IMR-90 (cell line): ENCODE results near the gene SCRN2. TPM values are rescaled to one million over a fixed set of nuclear protein-coding genes. Genes with fewer than 3 reads are reported as not detected.

Experiments used
- ATAC-seq: fragments of 200-7000 bp; cut with Tn5 transposase; 2 replicates; pipeline ENCODE4 v1.9.1; 2020; ENCODE audit warnings: low read depth, mild to moderate bottlenecking, moderate library complexity
- BruUV-seq: library from RNA; stranded (reverse); fragments of 400-500 nt; replicated peaks from 2 replicates; lab custom pipeline; 2021; lab: Mats Ljungman, UMichigan
- CTCF ChIA-PET: fragments of 300-600 bp; formaldehyde crosslinking; extraction: SDS; loops from one replicate; lab custom pipeline; 2021; ENCODE audit warnings: antibody characterized with exemption; lab: Yijun Ruan, JAX
- POLR2A ChIA-PET: fragments of 300-600 bp; sonication (Branson Sonifier 250); formaldehyde crosslinking; loops from one replicate; lab custom pipeline; 2022; ENCODE audit warnings: antibody characterized with exemption; ENCODE audit not compliant: unreplicated experiment; lab: Charles Lee
- DNase-seq: peaks from one replicate; pipeline ENCODE4 v3.0.0; 2013
- H2AFZ ChIP-seq: replicated peaks from 2 replicates; pipeline ENCODE3; 2013; ENCODE audit warnings: low read length, mild to moderate bottlenecking; ENCODE audit not compliant: poor library complexity
- H2AK5ac ChIP-seq: 2 replicates; pipeline ENCODE4 v1.6.1; 2013; ENCODE audit warnings: low read depth, low read length, inconsistent platforms
- H2AK9ac ChIP-seq: replicated peaks from 2 replicates; pipeline ENCODE3; 2013; ENCODE audit warnings: mild to moderate bottlenecking, low read depth, low read length, moderate library complexity; ENCODE audit not compliant: poor library complexity
- H2BK120ac ChIP-seq: 2 replicates; pipeline ENCODE4 v1.6.1; 2013; ENCODE audit warnings: low read depth, low read length, inconsistent platforms
- H2BK15ac ChIP-seq: 3 replicates; pipeline ENCODE4 v1.6.1; 2013; ENCODE audit warnings: low read depth, low read length, inconsistent platforms
- H2BK20ac ChIP-seq: 2 replicates; pipeline ENCODE4 v1.6.1; 2013; ENCODE audit warnings: low read depth, mild to moderate bottlenecking, inconsistent platforms, low read length, moderate library complexity
- H2BK5ac ChIP-seq: 2 replicates; pipeline ENCODE4 v1.6.1; 2013; ENCODE audit warnings: mild to moderate bottlenecking, low read depth, low read length, inconsistent platforms; ENCODE audit not compliant: poor library complexity, severe bottlenecking
- H3K14ac ChIP-seq: replicated peaks from 2 replicates; pipeline ENCODE4 v1.6.1; 2013; ENCODE audit warnings: low read depth, low read length, inconsistent platforms
- H3K18ac ChIP-seq: 2 replicates; pipeline ENCODE4 v1.6.1; 2013; ENCODE audit warnings: low read depth, low read length, control low read depth
- H3K23ac ChIP-seq: 2 replicates; pipeline ENCODE4 v1.6.1; 2013; ENCODE audit warnings: low read depth, low read length, inconsistent platforms
- H3K27ac ChIP-seq: 2 replicates; pipeline ENCODE4 v1.5.1; 2013; ENCODE audit warnings: mild to moderate bottlenecking, control low read depth, low read length; ENCODE audit not compliant: insufficient read depth
- H3K27me3 ChIP-seq: 2 replicates; pipeline ENCODE4 v1.6.1; 2013; ENCODE audit warnings: low read length; ENCODE audit not compliant: control insufficient read depth, insufficient read depth
- H3K36me3 ChIP-seq: 2 replicates; pipeline ENCODE4 v1.6.1; 2013; ENCODE audit warnings: low read length, mixed read lengths; ENCODE audit not compliant: control insufficient read depth, insufficient read depth
- H3K4ac ChIP-seq: 2 replicates; pipeline ENCODE4 v1.6.1; 2013; ENCODE audit warnings: low read depth, low read length, inconsistent platforms
- H3K4me1 ChIP-seq: 2 replicates; pipeline ENCODE4 v1.6.1; 2013; ENCODE audit warnings: low read length, mixed read lengths; ENCODE audit not compliant: control insufficient read depth, insufficient read depth
- H3K4me2 ChIP-seq: 2 replicates; pipeline ENCODE4 v1.6.1; 2013; ENCODE audit warnings: low read depth, mild to moderate bottlenecking, control low read depth, low read length, moderate library complexity
- H3K4me3 ChIP-seq: 2 replicates; pipeline ENCODE4 v1.5.1; 2013; ENCODE audit warnings: low read depth, mild to moderate bottlenecking, control low read depth, low read length, moderate library complexity; ENCODE audit not compliant: insufficient read depth
- H3K56ac ChIP-seq: 2 replicates; pipeline ENCODE4 v1.6.1; 2013; ENCODE audit warnings: low read length, inconsistent platforms; ENCODE audit not compliant: insufficient read depth; ENCODE audit errors: extremely low read depth
- H3K79me1 ChIP-seq, 2 experiments: 2 replicates each; pipeline ENCODE4 v1.6.1; 2013; ENCODE audit warnings: low read length in 2 of 2, inconsistent platforms in 1 of 2, low read depth in 1 of 2
- H3K9ac ChIP-seq: 2 replicates; pipeline ENCODE4 v1.6.1; 2013; ENCODE audit warnings: low read depth, low read length, control low read depth
- H3K9me1 ChIP-seq: 2 replicates; pipeline ENCODE4 v1.6.1; 2013; ENCODE audit warnings: low read length, inconsistent platforms; ENCODE audit not compliant: insufficient read depth
- H3K9me3 ChIP-seq: 2 replicates; pipeline ENCODE4 v1.6.1; 2013; ENCODE audit warnings: low read length; ENCODE audit not compliant: control insufficient read depth, insufficient read depth
- H4K20me1 ChIP-seq: 2 replicates; pipeline ENCODE4 v1.6.1; 2013; ENCODE audit warnings: low read length, inconsistent platforms; ENCODE audit not compliant: insufficient read depth
- H4K5ac ChIP-seq: 2 replicates; pipeline ENCODE4 v1.6.1; 2013; ENCODE audit warnings: mild to moderate bottlenecking, low read depth, low read length, control low read depth
- H4K8ac ChIP-seq, 2 experiments: 2 replicates each; pipeline ENCODE4 v1.6.1; 2013; ENCODE audit warnings: low read depth in 2 of 2, low read length in 2 of 2, control low read depth in 1 of 2, inconsistent platforms in 1 of 2
- H4K91ac ChIP-seq: 2 replicates; pipeline ENCODE4 v1.6.1; 2013; ENCODE audit warnings: low read depth, low read length, inconsistent platforms; ENCODE audit not compliant: insufficient read depth
- FOS ChIP-seq: fragments of 150-350 bp; IDR thresholded peaks from 2 replicates; pipeline ENCODE4 v1.6.1; 2016; ENCODE audit warnings: low read depth, low read length
- MAFK ChIP-seq: IDR thresholded peaks from 2 replicates; pipeline ENCODE4 v1.6.1; 2012; ENCODE audit warnings: low read depth, low read length, improper control_type of control experiment
- MAZ ChIP-seq: IDR thresholded peaks from 2 replicates; pipeline ENCODE4 v1.6.1; 2012; ENCODE audit warnings: low read depth, mild to moderate bottlenecking, low read length, improper control_type of control experiment, moderate library complexity, borderline replicate concordance
- POLR2A ChIP-seq: IDR thresholded peaks from 2 replicates; pipeline ENCODE4 v1.6.1; 2012; ENCODE audit warnings: mild to moderate bottlenecking, low read depth, low read length
- RAD21 ChIP-seq: IDR thresholded peaks from 2 replicates; pipeline ENCODE4 v1.6.1; 2012; ENCODE audit warnings: low read length, improper control_type of control experiment
- WGBS, 2 experiments: methylation state at CpG; one replicate each; pipeline versions ENCODE4 v1.1.5 to v1.1.7; 2013; ENCODE audit warnings: missing lambda C conversion rate in 2 of 2; ENCODE audit not compliant: insufficient read length in 1 of 2; ENCODE audit errors: extremely low coverage in 2 of 2; 5-methylcytosine and 5-hydroxymethylcytosine counted together
- dilution Hi-C: fragments of 300-500 bp; cut with HindIII; formaldehyde crosslinking; loops from one replicate; pipeline ENCODE4 v1.14.3; 2018; ENCODE audit warnings: low sequenced_read_pairs; ENCODE audit not compliant: unreplicated experiment
- in situ Hi-C: fragments of 300-500 bp; cut with MboI; formaldehyde crosslinking; loops from 3 replicates; pipeline ENCODE4 v1.14.3; 2019; ENCODE audit warnings: low sequenced_read_pairs, inconsistent platforms, mixed read lengths
- intact Hi-C: fragments of 100-400 bp; cut with micrococcal nuclease; formaldehyde crosslinking; loops from 2 replicates; pipeline ENCODE4 v1.10.0; 2022
- polyA plus RNA-seq, 3 experiments: library from polyadenylated mRNA; depleted of rRNA; stranded (reverse); fragments of >200 nt; gene quantifications; 2 replicates each; pipeline ENCODE4 v1.2.3, GENCODE V29; 2012; ENCODE audit warnings: low replicate concordance in 1 of 3
- total RNA-seq: library from RNA; depleted of rRNA; stranded (reverse); fragments of >200 nt; gene quantifications from 2 replicates; pipeline ENCODE4 v1.2.3, GENCODE V29; 2012

Gene SCRN2
- total and polyA plus RNA-seq, 2 of the 4 experiments (the other 2 are of a cell fraction), result 17.2 to 31.0 TPM

DNA sequence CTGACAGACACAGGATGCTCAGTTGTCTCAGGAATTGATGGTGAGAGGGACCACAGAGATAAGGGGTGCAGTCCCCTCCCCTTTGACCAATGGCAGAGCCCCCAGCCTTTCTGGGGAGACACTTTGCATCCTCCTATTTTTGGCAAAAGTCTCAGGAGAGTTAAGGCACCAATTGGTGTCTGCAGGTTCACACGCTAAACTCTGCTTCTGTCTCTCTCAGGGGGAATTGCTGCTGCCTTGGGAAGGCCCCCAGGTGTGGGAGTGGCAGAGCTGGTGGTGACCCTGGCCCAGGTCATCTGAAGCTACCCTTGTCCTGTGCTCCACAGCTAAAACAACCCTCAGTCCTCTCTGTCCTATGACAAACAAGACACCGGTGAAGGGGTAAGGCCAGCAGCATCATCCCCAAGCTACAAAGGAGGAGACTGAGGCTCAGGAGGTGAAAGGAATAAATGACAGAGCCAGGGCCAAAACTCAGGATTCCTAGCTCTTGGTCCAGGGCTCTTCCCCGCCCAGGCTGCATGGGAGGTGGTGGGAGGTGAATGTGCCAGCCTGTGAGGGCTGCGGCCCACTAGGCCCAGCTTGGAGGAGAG, 39.8 kb downstream of the SCRN2 start:
- H3K56ac ChIP-seq, result no peak overlapping the region
- no TSS peak for BruUV-seq
- H2BK20ac ChIP-seq, result no peak overlapping the region
- H3K4ac ChIP-seq, result no peak overlapping the region
- no peak overlapping the region for H3K14ac ChIP-seq
- intact Hi-C loops (no loop called here), in situ Hi-C loops (no loop called here), dilution Hi-C loops (no loop called here)
- H2AK9ac ChIP-seq, result peak overlapping the region; percentile 72
- H2BK15ac ChIP-seq, result no peak overlapping the region
- no peaks in the 10 kb centered on the region for H3K36me3 ChIP-seq
- H3K4me3 ChIP-seq, result no peak overlapping the region
- H4K5ac ChIP-seq, result no peak overlapping the region
- H2AK5ac ChIP-seq, result no peak overlapping the region
- peaks cover 36% of the 10 kb centered on the region for H3K27me3 ChIP-seq
- no peak overlapping the region for H3K9ac ChIP-seq
- H3K4me1 ChIP-seq, result no peaks in the 10 kb centered on the region
- H3K23ac ChIP-seq, result no peak overlapping the region
- no peak overlapping the region for H2BK5ac ChIP-seq
- H4K91ac ChIP-seq, result no peak overlapping the region
- H3K18ac ChIP-seq, result no peak overlapping the region
- no peaks in the 10 kb centered on the region for H3K9me3 ChIP-seq
- no peak overlapping the region for H4K8ac ChIP-seq
- TF ChIP-seq MAZ (no peak), RAD21 (no peak), FOS (no peak), MAFK (no peak), POLR2A (no peak)
- H3K27ac ChIP-seq, result no peak overlapping the region
- H2BK120ac ChIP-seq, result no peak overlapping the region
- DNase-seq, result no peak
- WGBS, 2 experiments, result no CpG with 5 or more reads among the region's 4 CpGs
- H4K20me1 ChIP-seq, result no peaks in the 10 kb centered on the region; the same call in none of the 2 replicates
- H3K79me1 ChIP-seq, result no peaks in the 10 kb centered on the region
- ATAC-seq, result no peak
- H3K4me2 ChIP-seq, result no peak overlapping the region
- CTCF ChIA-PET, result interaction anchor here (0.6 to 0.9 kb wide), 2 partner anchors 49 to 104 kb away, joined by 3 to 4 read pairs; no protein-coding TSS in a partner anchor
- no peaks in the 10 kb centered on the region for H3K9me1 ChIP-seq
- POLR2A ChIA-PET, result no interaction called here
- no peak overlapping the region for H2AFZ ChIP-seq
